Skeletal muscle satellite cell (primary cell): ENCODE results near the gene PDLIM7.

Source experiments
- H3K27me3 ChIP-seq: 2 replicates; pipeline ENCODE4 v1.7.0; 2013; ENCODE audit warnings: low read length; ENCODE audit not compliant: control insufficient read depth, insufficient read depth
- H3K36me3 ChIP-seq: 2 replicates; pipeline ENCODE4 v1.7.0; 2013; ENCODE audit warnings: mild to moderate bottlenecking, control low read depth, low read length; ENCODE audit not compliant: insufficient read depth
- H3K4me1 ChIP-seq: 2 replicates; pipeline ENCODE4 v1.7.0; 2013; ENCODE audit warnings: low read length; ENCODE audit not compliant: control insufficient read depth, insufficient read depth
- H3K4me2 ChIP-seq: 2 replicates; pipeline ENCODE4 v1.7.0; 2013; ENCODE audit warnings: mild to moderate bottlenecking, low read length
- H3K4me3 ChIP-seq: 2 replicates; pipeline ENCODE4 v1.7.0; 2013; ENCODE audit warnings: low read length
- H3K9ac ChIP-seq: 2 replicates; pipeline ENCODE4 v1.7.0; 2013; ENCODE audit warnings: mild to moderate bottlenecking, low read depth, low read length, moderate library complexity
- H3K9me3 ChIP-seq: replicated peaks from 2 replicates; pipeline ENCODE4 v1.7.0; 2013; ENCODE audit warnings: mild to moderate bottlenecking, control low read depth, low read length

PDLIM7 gene

DNA sequence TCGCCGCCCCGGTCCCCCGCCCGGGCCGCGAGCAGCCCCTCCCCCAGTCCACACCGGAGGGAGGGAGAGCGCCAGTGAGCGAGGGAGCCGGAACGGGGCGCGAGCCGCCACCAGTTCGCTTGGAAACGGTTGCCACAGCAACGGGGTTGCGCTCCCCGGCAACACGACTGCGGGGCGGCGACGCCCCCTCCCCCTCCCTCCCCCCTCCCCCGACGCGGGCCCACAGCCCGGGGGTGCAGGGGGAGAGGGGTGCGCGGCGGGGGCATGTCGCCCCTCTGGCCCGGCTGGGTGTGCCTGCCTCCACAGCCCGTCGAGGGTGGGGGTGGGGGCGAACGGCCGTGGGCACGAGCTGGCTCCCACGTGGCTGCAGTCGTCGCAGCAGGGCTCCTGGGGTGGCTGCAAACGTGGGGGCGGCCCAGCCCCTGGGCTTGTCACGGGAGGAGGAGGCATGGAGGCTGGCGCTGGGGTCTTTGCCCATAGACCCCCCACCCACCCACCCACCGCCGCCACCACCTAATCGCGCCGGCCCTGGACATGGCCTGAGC is 50.3 kb downstream of the PDLIM7 start:
- Histone ChIP-seq H3K36me3 (peaks cover 10% of the 10 kb centered on the region), H3K4me1 (peaks cover 21% of the 10 kb centered on the region), H3K27me3 (no peaks in the 10 kb centered on the region), H3K9me3 (no peaks in the 10 kb centered on the region), H3K4me3 (peak overlapping the region; percentile 82), H3K4me2 (peak overlapping the region; percentile 90), H3K9ac (peak overlapping the region; percentile 81)

DNA sequence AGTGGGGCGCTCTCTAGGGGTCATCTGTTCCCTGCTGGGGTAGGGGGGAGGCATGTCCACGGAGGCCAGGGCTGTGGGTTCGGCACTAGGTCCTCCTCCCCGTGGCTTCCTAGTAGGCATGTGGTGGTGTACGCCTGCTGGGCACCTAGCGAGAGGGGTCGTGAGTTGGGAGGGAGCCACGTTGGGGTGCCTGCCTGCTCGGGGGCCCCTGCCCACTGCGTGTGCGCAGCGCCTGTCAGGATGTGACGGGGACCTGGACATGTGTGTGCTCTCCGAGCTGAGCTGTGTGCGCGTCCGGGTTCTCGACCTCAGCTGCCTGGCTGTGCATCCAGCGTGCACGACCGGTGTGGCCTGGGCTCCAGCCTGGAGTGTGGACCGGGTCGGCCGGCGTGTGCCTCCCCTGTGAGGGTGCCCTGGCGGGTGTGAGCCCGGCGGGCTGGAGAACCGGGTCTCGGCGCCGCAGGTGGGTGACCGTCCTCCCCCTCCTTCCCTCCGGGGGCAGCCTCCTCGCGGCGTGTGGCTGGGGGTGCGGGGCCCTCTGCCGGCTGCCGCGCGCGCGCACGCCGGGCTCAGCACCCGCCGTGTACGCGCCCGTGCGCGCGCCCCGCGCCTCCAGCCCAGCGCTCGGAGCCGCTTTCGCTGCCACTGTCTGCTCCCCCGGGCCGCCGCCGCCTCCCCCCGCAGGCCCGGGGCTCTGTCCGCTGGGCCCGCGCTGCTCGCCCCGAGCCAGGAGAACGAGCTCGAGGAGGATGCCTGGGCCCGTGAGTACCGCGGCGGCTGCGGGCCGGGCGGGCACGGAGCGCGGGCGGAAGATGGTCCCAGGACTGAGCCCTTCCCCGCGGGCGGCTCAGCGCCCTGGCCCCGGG is 51.0 kb downstream of the PDLIM7 start, which contains the start of gene PRR7:
Gene PRR7, plus strand, starts transcription at position 615 of the 866 bp plus-strand sequence. CDS start 8,254 bp downstream, outside the sequence.
- no peaks in the 10 kb centered on the region for H3K27me3 ChIP-seq
- no peaks in the 10 kb centered on the region for H3K9me3 ChIP-seq
- H3K4me1 ChIP-seq, result peaks cover 21% of the 10 kb centered on the region
- H3K4me2 ChIP-seq, result peak within 1 kb of the TSS; percentile 90
- peak within 1 kb of the TSS; percentile 81 for H3K9ac ChIP-seq
- H3K36me3 ChIP-seq, result peaks cover 12% of the 10 kb centered on the region
- peak within 1 kb of the TSS; percentile 82 for H3K4me3 ChIP-seq

DNA sequence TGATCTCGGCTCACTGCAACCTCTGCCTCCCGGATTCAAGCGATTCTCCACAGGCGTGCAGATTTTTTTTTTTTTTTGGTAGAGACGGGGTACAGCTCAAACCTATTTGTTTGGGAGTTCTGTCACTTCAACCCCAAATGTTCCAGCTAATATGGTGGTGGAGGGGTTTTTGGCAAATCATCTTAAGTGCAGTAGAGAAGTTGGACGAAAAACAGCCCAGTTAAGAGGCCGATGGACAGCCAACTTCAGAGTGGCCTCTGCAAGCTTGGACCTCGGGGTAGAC is 51.5 kb downstream of the PDLIM7 start:
- Histone ChIP-seq H3K9ac (peak overlapping the region; percentile 81), H3K9me3 (no peaks in the 10 kb centered on the region), H3K36me3 (peaks cover 9% of the 10 kb centered on the region), H3K27me3 (no peaks in the 10 kb centered on the region), H3K4me3 (peak overlapping the region; percentile 82), H3K4me2 (peak overlapping the region; percentile 90), H3K4me1 (peaks cover 21% of the 10 kb centered on the region)

DNA sequence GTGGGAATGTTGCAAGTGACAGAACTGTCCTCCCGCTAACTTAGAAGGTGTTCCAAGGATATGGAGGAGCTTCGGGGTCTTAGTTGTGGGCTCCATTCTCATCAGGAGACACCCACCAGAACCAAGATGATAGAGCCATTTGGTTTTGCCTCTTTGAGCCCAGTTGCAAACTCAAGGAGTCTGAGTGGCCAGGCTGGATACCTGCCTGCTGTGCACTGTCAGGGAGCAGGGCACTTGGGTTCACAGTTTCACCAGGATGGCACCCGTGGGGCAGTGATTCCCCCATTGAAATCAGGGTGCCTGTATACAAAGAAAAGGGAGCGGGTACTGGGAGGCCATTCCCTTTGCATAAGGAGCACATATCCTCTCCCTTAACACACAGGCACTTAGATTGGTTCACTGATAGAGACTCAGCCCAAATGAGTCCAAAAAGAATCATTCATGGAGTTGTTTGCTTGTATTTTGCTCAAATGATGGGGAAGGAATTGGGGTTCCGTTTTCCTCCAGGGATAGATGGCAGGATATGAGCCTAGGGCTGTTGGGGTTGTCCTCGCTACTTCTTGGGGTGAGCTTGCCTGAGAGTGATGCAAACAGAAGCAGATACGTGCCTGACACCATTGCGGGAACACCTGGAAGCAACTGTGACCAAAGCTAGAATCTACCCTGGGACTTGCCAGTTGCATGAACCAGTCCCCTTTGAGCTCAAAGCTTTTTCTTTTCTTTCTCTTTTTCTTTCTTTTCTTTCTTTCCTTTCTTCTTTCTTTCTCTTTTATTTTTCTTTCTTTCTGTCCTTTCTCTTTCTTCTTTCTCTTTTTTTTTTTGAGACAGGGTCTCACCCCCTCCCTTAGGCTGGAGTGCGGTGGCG is 52.1 kb downstream of the PDLIM7 start:
- H3K36me3 ChIP-seq, result peaks cover 6% of the 10 kb centered on the region
- no peaks in the 10 kb centered on the region for H3K27me3 ChIP-seq
- H3K9ac ChIP-seq, result no peak overlapping the region
- no peaks in the 10 kb centered on the region for H3K9me3 ChIP-seq
- no peak overlapping the region for H3K4me3 ChIP-seq
- peak overlapping the region; percentile 90 for H3K4me2 ChIP-seq
- H3K4me1 ChIP-seq, result peaks cover 21% of the 10 kb centered on the region

DNA sequence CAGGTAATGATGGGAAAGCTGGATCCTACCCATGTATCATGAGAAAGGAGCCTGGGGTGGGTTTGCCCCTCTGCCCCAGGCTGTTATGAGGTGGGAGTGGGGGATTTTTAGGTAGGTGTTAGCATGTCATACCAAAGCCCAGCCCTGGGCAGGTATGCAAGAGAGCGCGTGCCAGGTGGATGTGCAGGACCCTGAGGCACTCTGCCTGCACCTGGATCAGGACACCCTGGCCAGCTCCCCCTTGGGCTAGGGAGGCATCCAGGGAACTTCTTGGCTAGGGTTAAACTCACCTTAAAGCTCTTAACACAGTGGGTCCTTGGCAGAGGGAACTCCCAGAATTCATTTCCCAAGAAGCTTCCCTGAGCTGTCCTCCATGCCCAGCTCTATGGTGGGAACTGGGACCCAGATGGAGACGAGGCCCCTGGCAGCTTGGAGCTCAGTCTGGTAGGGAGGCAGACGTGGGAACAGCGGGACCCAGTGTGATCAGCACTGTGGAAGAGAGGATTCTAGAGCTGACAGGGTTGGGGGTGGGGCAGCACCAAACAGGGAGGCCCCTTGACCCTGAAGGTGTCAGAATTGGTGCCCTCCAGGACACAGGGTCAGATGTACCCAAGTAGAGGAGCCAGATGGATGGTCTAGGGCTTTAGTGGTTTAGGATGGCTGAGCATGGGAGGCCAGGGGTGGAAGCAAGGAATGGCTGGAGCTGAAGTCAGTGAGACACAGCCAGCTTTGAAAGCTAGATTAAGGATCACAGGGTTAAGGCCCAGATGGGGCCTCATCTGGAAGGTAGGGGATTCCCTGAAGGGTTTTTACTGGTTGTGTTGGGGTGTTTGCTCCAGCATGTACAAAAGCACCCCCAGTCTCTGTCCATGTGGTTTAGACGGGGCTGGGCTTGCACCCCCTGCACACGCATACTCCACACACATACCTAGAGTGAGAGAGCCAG is 53.0 kb downstream of the PDLIM7 start:
- Histone ChIP-seq H3K9me3 (no peaks in the 10 kb centered on the region), H3K4me3 (no peak overlapping the region), H3K9ac (no peak overlapping the region), H3K4me2 (no peak overlapping the region), H3K27me3 (no peaks in the 10 kb centered on the region), H3K36me3 (peaks cover 6% of the 10 kb centered on the region), H3K4me1 (peaks cover 21% of the 10 kb centered on the region)

DNA sequence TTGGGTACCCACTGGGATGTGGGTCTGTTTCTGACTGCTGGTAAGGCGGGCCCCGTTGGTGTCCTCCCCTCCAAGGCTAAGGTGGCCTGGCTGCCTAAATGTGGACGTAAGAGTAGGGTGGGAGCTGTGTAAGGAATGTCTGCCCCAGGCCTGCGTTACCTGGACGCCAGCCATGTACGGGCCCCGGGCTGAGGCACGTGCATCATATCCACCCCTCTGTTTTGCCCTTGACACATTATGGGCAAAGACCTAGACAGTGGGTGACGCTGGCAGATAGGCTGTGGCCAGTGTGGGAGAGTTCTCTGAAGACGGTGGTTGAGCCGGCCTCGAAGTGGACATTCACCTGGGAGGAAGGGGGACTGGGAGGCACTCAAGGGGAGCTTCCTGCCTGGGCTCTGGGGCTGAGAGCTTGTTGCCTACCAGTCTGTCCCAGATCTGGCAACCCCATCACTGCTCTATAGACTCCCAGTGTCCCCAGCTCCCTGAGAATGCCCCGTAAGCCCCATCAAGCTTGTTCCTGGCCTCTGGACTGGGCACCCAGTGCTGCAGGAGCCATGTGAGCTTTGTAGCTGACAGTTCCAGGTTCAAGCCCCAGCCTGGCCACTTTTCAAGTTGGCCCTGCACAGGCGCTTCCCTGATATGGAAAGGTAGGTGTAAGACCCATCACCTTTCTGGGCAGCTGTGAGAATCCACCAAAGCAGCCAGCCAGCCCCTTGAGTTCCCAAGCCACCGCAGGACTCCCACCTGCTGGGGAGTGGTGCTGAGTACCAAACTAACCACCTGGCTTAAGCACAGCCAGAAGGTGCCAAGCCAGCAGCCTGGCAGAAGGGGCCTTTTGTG is 54.0 kb downstream of the PDLIM7 start:
- H3K36me3 ChIP-seq, result peaks cover 12% of the 10 kb centered on the region

DNA sequence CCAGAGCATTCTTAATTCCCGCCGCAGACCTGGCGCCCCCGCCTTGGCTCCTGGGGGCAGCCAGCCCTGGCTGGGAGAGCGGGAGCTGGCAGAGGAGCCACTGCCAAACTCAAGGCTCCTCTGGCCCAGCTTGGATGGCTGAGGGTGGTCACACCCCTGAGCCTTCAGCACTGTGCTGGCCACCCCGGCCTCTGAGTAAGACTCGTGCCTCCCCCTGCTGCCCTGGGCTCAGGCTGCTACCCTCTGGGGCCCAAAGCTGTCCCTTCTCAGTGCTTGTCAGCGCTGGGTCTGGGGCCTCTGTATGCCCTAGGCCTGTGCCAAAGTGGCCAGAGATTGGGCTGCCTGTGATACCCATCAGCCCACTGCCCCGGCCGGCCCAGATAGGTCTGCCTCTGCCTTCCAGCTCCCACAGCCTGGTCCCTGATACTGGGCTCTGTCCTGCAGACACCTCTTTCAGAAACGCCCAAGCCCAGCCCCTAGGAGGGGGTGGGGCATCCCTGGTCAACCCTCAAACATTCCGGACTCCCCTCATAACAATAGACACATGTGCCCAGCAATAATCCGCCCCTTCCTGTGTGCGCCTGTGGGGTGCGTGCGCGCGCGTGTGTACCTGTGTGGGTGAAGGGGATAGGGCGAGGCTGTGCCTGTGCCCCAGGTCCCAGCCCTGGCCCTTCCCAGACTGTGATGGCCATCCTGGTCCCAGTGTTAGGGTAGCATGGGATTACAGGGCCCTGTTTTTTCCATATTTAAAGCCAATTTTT is 55.2 kb downstream of the PDLIM7 start:
- Histone ChIP-seq H3K4me1 (peaks cover 6% of the 10 kb centered on the region), H3K9ac (no peak overlapping the region), H3K4me2 (no peak overlapping the region), H3K9me3 (no peaks in the 10 kb centered on the region), H3K27me3 (no peaks in the 10 kb centered on the region), H3K36me3 (peaks cover 20% of the 10 kb centered on the region), H3K4me3 (no peak overlapping the region)

More for the DNA sequence above, 54.0 kb downstream of the PDLIM7 start:
- Histone ChIP-seq H3K9me3 (no peaks in the 10 kb centered on the region), H3K4me1 (peaks cover 16% of the 10 kb centered on the region), H3K27me3 (no peaks in the 10 kb centered on the region), H3K9ac (no peak overlapping the region), H3K4me2 (no peak overlapping the region), H3K4me3 (no peak overlapping the region)

DNA sequence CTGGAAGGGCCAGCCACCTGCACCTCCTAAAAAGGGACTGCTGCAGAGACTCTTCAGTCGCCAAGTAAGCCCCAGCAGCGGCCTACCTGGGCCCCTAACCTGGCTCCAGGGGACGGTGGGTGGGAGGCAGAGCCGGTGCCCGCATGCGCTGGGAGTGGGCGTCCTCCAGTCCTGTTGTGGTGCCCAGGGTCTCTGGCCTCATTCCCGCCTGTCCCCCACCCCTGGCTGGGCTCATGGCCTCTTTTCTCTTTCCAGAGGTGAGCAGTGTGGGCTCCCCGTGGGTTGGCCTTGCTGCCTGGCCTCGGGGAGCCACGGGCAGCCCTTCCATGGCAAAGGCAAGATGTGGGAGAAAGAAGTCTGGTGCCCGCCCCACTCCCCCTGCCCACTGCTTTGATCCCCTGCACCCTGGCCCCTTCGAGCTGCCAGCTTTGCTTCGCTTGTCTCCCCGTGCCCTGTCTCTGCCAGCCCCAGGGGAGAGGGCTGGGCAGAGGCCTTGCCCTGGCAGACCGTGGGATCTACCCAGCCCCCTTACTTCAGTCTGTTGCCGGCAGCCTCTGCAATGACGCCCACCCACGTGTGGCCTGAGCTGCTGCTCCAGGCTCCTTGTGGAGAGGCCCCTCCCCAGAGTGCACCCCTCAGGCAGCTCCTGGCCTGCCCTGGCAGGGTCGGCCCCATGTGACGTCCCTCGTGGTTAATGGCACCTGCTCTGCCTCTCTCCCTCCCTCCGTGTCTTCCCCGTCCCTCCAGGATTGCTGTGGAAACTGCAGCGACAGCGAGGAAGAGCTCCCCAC is 56.2 kb downstream of the PDLIM7 start:
- Histone ChIP-seq H3K36me3 (peaks cover 26% of the 10 kb centered on the region), H3K27me3 (no peaks in the 10 kb centered on the region), H3K4me1 (peaks cover 4% of the 10 kb centered on the region), H3K4me3 (no peak overlapping the region), H3K9me3 (no peaks in the 10 kb centered on the region), H3K9ac (no peak overlapping the region), H3K4me2 (no peak overlapping the region)

DNA sequence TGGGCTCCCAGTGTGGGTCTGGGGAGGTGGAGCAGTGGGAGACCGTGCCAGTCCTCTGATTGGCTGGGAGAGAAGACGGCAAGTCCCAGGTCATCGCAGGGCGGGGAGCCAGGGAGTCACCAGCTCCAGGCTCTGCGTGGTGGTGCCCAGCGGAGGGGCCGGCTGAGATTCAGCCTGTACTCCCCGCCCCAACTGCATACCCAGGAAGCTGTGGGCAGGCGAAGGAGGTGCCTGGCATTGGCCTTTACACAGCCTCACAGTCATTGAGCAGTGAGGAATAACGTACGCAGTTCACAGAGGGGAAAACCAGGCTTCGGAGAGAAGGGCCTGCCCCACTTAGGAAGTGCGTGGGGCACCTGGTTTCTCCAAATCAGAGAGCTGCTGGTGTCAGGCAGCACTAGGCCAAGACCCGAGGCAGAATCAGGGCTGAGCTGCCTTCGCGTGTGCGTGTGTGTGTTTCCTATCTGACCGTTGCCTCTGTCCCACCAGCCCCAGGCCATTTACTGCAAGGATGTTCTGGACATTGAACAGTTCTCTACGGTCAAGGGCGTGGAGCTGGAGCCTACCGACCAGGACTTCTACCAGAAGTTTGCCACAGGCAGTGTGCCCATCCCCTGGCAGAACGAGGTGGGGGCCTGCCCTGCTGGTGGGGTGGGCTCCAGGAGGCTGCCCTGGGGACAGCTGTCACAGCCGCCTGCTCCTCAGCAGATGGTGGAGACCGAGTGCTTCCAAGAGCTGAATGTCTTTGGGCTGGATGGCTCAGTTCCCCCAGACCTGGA is 57.0 kb downstream of the PDLIM7 start:
- no peak overlapping the region for H3K9ac ChIP-seq
- peaks cover 32% of the 10 kb centered on the region for H3K36me3 ChIP-seq
- no peaks in the 10 kb centered on the region for H3K27me3 ChIP-seq
- H3K4me3 ChIP-seq, result no peak overlapping the region
- no peaks in the 10 kb centered on the region for H3K9me3 ChIP-seq
- H3K4me2 ChIP-seq, result no peak overlapping the region
- no peaks in the 10 kb centered on the region for H3K4me1 ChIP-seq
